Measurements from ENCODE around the gene ZDHHC13. TPM values are rescaled to one million over a fixed set of nuclear protein-coding genes. Genes with fewer than 3 reads are reported as not detected.

The ZDHHC13 gene
- total RNA-seq, 1 experiment from 2014 or later: 22.4 TPM

DNA sequence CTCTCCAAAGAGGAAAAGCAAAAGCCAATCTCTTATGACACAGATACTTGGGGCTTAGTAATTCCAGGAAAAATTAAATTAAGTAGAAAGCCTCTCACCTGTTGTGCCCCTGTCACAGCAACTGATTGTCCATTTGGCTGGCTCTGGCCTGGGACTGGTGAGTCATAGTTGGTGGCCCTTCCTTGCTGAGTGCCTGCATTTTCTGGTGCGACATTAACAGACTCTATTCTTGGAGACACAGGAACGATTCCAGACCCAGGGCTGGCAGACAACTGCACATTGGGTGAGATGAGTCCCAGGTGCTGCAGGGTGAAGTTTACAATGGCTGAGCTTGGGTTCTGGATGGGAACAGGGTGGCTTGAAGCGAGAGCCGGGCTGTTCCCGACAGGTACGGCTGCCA lies 108.2 kb downstream of the ZDHHC13 start:
- peaks cover 4% of the 10 kb centered on the region for H3K36me3 Mint-ChIP-seq (ENCODE audit: insufficient read depth, unreplicated experiment)
- intact Hi-C loops (cut with micrococcal nuclease; ENCODE audit: unreplicated experiment): no loop called here
- TF ChIP-seq, protein P1, sequence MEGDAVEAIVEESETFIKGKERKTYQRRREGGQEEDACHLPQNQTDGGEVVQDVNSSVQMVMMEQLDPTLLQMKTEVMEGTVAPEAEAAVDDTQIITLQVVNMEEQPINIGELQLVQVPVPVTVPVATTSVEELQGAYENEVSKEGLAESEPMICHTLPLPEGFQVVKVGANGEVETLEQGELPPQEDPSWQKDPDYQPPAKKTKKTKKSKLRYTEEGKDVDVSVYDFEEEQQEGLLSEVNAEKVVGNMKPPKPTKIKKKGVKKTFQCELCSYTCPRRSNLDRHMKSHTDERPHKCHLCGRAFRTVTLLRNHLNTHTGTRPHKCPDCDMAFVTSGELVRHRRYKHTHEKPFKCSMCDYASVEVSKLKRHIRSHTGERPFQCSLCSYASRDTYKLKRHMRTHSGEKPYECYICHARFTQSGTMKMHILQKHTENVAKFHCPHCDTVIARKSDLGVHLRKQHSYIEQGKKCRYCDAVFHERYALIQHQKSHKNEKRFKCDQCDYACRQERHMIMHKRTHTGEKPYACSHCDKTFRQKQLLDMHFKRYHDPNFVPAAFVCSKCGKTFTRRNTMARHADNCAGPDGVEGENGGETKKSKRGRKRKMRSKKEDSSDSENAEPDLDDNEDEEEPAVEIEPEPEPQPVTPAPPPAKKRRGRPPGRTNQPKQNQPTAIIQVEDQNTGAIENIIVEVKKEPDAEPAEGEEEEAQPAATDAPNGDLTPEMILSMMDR (IDR thresholded peaks at IDR 0.05; ENCODE audit: unreplicated experiment): no peak
- H3K27me3 Mint-ChIP-seq (ENCODE audit: unreplicated experiment): no peaks in the 10 kb centered on the region
- no peaks in the 10 kb centered on the region for H3K9me3 Mint-ChIP-seq (ENCODE audit: low read depth, unreplicated experiment)
- H3K4me1 Mint-ChIP-seq (ENCODE audit: low read depth, unreplicated experiment): no peaks in the 10 kb centered on the region
- no TSS peak for BruUV-seq (replicated peaks)
- DNase-seq: no peak
- CTCF ChIA-PET: no interaction called here
- H3K4me3 Mint-ChIP-seq (ENCODE audit: low read depth, unreplicated experiment): no peak overlapping the region
- no peak overlapping the region for H3K27ac Mint-ChIP-seq (ENCODE audit: unreplicated experiment)

DNA sequence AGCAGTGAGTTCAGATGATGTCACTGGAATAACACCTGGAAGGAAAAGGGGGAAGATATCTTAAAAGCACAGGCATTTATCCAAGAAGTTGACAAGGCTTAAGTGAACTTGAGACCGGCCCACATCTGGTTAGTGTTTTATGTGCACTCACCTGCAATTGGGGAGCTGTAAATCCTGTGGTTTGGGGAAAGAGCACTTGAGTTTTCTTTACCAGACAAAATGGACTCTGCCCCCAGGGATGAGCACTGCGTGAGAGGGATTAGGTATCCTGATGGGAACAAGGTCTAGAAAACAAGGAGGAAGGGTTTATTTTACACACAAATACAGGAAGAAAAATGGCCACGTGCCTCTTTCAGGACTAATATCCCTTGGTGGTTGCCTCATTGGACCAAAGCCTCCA lies 108.6 kb downstream of the ZDHHC13 start:
- CTCF ChIA-PET: no interaction called here
- no TSS peak for BruUV-seq (replicated peaks)

More for the DNA sequence above, 108.6 kb downstream of the ZDHHC13 start:
- no peak overlapping the region for H3K27ac Mint-ChIP-seq (ENCODE audit: unreplicated experiment)
- no peak overlapping the region for H3K4me3 Mint-ChIP-seq (ENCODE audit: low read depth, unreplicated experiment)
- TF ChIP-seq, protein P1 (IDR thresholded peaks at IDR 0.05; ENCODE audit: unreplicated experiment): no peak
- DNase-seq: no peak
- peaks cover 4% of the 10 kb centered on the region for H3K36me3 Mint-ChIP-seq (ENCODE audit: insufficient read depth, unreplicated experiment)
- intact Hi-C loops (cut with micrococcal nuclease; ENCODE audit: unreplicated experiment): no loop called here
- no peaks in the 10 kb centered on the region for H3K9me3 Mint-ChIP-seq (ENCODE audit: low read depth, unreplicated experiment)
- H3K27me3 Mint-ChIP-seq (ENCODE audit: unreplicated experiment): no peaks in the 10 kb centered on the region
- no peaks in the 10 kb centered on the region for H3K4me1 Mint-ChIP-seq (ENCODE audit: low read depth, unreplicated experiment)

Other genes starting within 250 kb of the ZDHHC13 start
- not detected in 2 replicates for gene MRGPRX1, start 177.8 kb upstream of the ZDHHC13 start, total RNA-seq (2022)
- not detected in 2 replicates for gene MRGPRX2, start 56.5 kb upstream of the ZDHHC13 start, total RNA-seq (2022)
- gene CSRP3, start 84.8 kb downstream of the ZDHHC13 start, total RNA-seq (2022): not detected in 2 replicates
- gene E2F8, start 123.8 kb downstream of the ZDHHC13 start, total RNA-seq (2022): 14.9 and 19.7 TPM in 2 replicates